K562 treated with DMSO at 1 percent for 12 hours (cell line): ENCODE data around the gene ATRX. TPM values are rescaled to one million over a fixed set of nuclear protein-coding genes. Genes with fewer than 3 reads are reported as not detected.

Experiments
- total RNA-seq: library from RNA; unstranded; fragments of 300-600 nt; gene quantifications from 2 replicates; pipeline ENCODE4 v1.2.3, GENCODE V29; 2022; ENCODE audit not compliant: insufficient read depth

Gene ATRX
- 4.1 and 14.7 TPM in 2 replicates for total RNA-seq

GRCh38 chrX:77785486-77786364, at the start of gene ATRX:
Gene ATRX, minus strand, starts transcription at chrX:77786216. Its CDS starts 215 bp downstream, at chrX:77786001.

Other genes with a start within 250 kb of the ATRX start
- 11.7 and 27.6 TPM in 2 replicates for gene MAGT1, start 109.2 kb upstream of the ATRX start, total RNA-seq
- gene COX7B, start 113.3 kb upstream of the ATRX start, total RNA-seq: 461 and 627 TPM in 2 replicates
- 0.99 and 6.2 TPM in 2 replicates for gene ATP7A, start 124.5 kb upstream of the ATRX start, total RNA-seq
- gene PGAM4, start 183.4 kb upstream of the ATRX start, total RNA-seq: not detected in 2 replicates